Activated naive CD4-positive, alpha-beta T cell (primary cell): Measurements from ENCODE around the gene CILP.
A peak's percentile ranks its signal among the peaks of the same experiment; 100 is the strongest.
"Not testable (repeated sequence)": the region's sequence is repeated elsewhere in the genome, so short reads cannot be mapped to it uniquely, and the experiment has no call there.

Source experiments
- DNase-seq, 4 experiments: peaks; one replicate each; lab custom pipeline; 2025; lab: John Stamatoyannopoulos, UW

The CILP gene

GRCh38 chr15:65194826-65195547 lies 16.3 kb downstream of the CILP start:
- DNase-seq, result no peak

- no peak for DNase-seq
These were observed 19.3 kb downstream of the CILP start for GRCh38 chr15:65192016-65192415.

DNA sequence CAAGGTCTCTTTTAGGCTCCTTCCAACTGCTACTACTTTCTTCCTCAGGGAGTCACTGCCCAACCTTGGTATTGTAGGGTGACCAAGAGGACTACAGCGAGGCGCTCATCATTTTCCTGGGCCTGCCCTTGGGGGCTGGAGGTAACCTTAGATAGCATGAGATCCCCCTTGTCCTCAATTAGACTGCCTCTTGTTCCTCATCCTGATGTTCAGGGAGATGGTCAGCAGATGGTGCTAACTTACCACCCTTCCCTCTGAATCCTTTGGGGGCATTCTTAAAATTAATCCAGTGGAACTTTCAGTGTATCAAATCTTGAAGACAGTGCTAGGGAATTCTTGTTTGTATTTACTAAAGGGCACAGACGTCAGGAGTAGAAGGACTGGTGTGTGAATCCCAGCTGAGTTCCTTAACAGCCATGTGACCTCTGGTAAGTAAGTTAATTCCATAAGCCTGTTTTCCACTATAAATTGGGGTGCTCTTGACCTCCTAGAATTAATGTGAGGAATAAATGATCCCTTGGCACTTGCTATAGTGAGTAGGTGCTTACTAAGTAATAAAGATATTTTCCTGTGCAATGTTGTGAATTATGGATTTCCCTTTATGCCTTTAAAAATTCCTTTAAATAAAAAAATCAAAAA lies 22.1 kb downstream of the CILP start:
- no peak for DNase-seq

DNA sequence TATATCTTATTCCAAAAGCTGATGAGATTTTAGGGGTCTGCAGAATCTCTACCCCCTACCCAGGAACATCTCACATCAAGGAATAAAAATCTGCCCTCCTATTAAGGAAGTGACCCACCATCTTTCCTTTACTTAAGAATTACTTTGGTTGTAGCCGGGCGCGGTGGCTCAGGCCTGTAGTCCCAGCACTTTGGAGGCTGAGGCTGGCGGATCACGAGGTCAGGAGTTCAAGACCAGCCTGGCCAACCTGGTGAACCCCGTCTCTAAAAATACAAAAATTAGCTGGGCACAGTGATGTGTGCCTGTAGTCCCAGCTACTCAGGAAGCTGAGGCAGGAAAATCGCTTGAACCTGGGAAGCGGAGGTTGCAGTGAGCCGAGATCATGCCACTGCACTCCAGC lies 22.8 kb downstream of the CILP start:
- not testable (repeated sequence) for DNase-seq

DNA sequence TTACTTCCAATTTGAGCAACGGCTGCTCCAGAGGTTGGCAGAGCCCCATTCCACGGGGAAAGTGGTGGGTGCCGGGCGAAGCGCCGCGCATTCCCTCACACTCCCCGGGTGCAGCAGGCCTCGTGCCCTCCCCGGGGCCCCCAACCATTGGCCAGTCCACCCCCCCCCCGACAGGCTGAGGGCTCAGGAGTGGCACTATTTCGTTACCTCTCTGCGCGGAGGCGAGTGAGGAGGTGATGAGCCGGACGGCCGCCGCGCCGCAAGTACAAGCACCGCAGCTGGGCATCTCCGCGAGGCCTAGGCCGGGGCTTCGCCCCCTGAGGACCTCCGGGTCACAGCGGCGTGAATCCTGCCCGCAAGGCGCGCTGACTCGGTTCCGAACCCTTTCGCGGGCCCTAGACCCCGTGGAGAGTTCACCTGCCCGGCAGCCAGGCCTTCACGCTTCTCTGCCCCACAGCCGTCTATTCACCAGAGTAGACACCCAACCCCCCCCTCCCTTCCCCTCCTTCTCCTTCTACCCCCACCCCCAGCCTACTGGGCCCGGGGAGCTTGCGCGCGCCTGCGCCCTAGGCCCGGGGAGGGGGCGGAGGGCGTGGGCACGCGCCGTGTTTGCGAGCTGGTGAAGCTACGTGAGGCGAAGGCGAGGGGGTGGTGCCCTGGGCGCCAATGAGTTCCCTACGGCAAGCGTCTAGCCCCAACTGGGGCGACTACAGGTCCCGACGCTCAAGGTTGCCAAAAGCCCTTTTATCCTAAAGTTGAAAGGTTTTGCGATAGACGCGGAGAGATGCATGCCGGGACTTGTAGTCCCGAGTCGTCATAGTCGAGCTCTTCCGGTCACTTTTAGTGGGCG lies 26.2 kb downstream of the CILP start, which contains the start of gene CLPX:
TSS of gene CLPX (minus strand) at position 475 of the 850 bp plus-strand sequence. CDS start at position 286, 189 bp downstream.
- DNase-seq, result peak; percentile 66 to 88 (median 75)

GRCh38 chr15:65184305-65184867 lies 26.9 kb downstream of the CILP start:
- DNase-seq, result peak in 1 of 4 experiments; percentile 16

- no peak for DNase-seq
These were observed 27.5 kb downstream of the CILP start for GRCh38 chr15:65183865-65184159.

GRCh38 chr15:65182538-65182937 lies 28.7 kb downstream of the CILP start:
- no peak for DNase-seq

DNA sequence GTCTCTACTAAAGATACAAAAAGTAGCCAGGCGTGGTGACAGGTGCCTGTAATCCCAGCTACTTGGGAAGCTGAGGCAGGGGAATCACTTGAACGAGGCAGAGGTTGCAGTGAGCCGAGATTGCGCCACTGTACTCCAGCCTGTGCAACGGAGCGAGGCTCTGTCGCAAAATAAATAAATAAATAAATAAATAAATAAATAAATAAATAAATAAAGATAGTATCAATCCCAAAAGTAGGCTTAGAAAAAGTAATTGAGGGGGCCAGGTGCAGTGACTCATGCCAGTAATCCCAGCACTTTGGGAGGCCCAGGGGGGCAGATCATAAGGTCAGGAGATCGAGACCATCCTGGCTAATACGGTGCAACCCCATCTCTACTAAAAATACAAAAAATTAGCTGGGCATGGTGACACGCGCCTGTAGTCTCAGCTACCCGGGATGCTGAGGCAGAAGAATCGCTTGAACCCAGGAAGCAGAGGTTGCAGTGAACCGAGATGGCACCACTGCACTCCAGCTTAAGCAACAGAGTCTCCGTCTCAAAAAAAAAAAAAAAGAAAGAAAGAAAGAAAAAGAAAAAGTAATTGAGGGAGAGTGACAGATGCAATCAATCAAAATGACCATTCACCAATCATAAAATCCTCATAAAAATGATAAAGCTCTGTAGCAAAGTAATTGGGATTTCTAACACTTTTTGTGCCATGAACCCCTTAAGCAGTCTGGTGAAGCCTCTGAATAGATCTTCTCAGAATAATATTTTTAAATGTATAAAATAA lies 29.5 kb downstream of the CILP start:
- not testable (repeated sequence) for DNase-seq

- no peak for DNase-seq
These were observed 31.1 kb downstream of the CILP start for GRCh38 chr15:65180167-65180566.

DNA sequence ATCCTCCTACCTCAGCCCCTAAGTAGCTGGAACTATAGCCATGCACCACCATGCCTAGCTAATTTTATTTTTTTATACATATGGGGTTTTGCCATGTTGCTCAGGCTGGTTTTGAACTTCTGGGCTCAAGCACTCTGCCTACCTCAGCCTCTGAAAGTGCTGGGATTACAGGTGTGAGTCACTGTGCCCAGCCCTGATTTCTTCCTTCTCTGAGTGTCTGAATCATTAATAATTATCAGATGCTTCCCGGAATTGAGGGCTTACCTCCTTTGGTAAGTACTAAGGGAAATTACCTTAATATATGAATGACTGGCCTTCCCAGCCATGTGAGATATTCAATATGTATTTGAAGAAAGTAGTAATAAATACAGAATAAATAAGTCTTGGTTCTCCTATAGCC lies 33.4 kb downstream of the CILP start:
- DNase-seq, result no peak

- no peak for DNase-seq
These were observed 35.2 kb downstream of the CILP start for GRCh38 chr15:65176056-65176455.

DNA sequence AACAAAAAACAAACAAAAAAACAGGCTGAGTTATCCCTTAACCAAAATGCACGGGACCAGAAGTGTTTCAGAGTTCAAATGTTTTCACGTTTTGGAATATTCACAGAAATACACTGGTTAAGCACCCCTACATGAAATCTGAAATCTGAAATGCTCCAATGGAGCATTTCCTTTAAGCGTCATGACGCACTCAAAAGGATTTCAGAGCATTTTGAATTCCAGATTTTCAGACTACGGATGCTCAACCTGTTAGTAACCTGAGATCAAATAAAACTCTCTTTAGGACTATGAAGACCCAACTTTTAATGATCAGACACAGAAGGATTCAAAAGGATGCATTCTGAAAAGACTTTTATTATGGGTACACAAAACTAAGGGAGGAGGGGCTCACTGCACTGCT lies 35.8 kb downstream of the CILP start:
- no peak for DNase-seq

- DNase-seq, result no peak
These were observed 36.8 kb downstream of the CILP start for GRCh38 chr15:65174509-65174908.

DNA sequence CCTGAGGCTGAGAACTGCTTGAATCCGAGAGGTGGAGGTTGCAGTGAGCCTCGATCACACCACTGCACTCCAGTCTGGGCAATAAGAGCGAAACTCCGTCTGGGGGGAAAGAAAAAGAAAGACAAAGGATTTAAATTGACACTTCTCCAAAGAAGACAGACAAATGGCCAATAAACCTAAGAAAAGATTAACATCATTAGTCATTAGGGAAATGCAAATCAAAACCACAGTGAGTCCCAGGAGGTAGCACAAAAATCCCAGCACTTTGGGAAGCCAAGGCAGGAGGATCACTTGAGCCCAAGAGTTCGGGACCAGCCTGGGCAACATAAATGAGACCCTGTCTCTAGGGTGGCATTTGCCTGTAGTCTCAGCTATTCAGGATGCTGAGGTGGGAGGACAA lies 38.7 kb downstream of the CILP start:
- DNase-seq, result no peak

- no peak for DNase-seq
These were observed 39.8 kb downstream of the CILP start for GRCh38 chr15:65171428-65171827.

GRCh38 chr15:65165875-65166274 lies 45.4 kb downstream of the CILP start:
- DNase-seq, result no peak

GRCh38 chr15:65164139-65164538 lies 47.1 kb downstream of the CILP start:
- no peak for DNase-seq

DNA sequence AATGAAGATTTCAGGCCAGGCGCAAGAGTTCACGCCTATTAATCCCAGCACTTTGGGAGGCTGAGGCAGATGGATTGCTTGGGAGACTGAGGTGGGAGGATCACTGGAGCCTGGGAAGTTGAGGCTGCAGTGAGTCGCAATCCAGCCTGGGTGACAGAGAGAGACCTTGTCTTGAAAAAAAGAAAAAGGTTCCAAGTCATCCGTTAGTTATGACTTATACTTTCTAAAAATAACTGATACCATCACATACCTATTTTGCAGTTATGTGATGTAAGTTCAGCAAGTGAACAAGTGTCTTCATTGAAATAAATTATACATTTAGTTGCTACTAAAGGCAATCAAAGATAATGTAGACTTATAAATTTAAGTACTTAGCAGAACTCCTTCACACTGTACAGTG lies 48.2 kb downstream of the CILP start:
- DNase-seq, result no peak

- DNase-seq, result no peak
These were observed 54.6 kb downstream of the CILP start for GRCh38 chr15:65156692-65157091.

GRCh38 chr15:65154720-65155119 lies 56.6 kb downstream of the CILP start:
- no peak for DNase-seq

DNA sequence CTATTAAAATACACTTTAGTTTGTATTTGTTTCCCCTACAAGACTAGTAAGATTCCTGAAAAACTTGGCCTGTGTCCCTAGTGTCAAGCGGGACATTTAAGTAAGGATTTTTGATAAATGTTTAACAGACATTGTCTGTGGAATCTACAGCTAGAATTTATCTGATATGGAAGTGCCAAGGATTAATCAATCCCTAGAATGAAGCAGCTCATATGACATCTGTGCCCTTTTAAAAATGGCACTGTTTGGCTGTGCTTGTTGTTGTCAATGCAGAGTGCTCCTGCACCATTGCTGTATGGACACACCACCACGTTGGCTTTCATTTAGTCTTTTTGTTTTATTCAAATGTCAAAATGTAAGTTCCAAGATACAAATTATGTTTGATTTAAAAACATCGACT lies 63.4 kb downstream of the CILP start:
- DNase-seq, result no peak
